Measurements from ENCODE around the gene HSD17B12. TPM values are rescaled to one million over a fixed set of nuclear protein-coding genes. Genes with fewer than 3 reads are reported as not detected.

Gene HSD17B12
- total RNA-seq, 2 experiments from 2014 or later: 45.3 to 48.4 TPM

- Mint-ChIP-seq H3K36me3 (ENCODE audit: low read depth) (peaks cover 35% of the 10 kb centered on the region), H3K4me1 (ENCODE audit: low read depth) (peaks cover 22% of the 10 kb centered on the region)
These were observed 8.6 kb downstream of the HSD17B12 start for GRCh38 chr11:43689167-43689566.

GRCh38 chr11:43690929-43691725 is 10.6 kb downstream of the HSD17B12 start:
- Mint-ChIP-seq H3K9me3 (ENCODE audit: insufficient read depth) (no peaks in the 10 kb centered on the region), H3K27me3 (ENCODE audit: low read depth) (no peaks in the 10 kb centered on the region), H3K4me3 (no peak overlapping the region), H3K27ac (peak overlapping the region; percentile 3), H3K4me1 (ENCODE audit: low read depth) (peaks cover 10% of the 10 kb centered on the region), H3K36me3 (ENCODE audit: low read depth) (peaks cover 26% of the 10 kb centered on the region)
- ATAC-seq (no peak), DNase-seq (no peak)
- POLR2A ChIA-PET: interaction anchor here (1.0 kb wide), 1 partner anchor 10 kb away, joined by 3 read pairs; the partner anchor contains the start of gene HSD17B12
- CTCF ChIA-PET: no interaction called here

More at GRCh38 chr11:43689167-43689566, 8.6 kb downstream of the HSD17B12 start:
- Mint-ChIP-seq H3K9me3 (ENCODE audit: insufficient read depth) (no peaks in the 10 kb centered on the region), H3K27ac (no peak overlapping the region), H3K27me3 (ENCODE audit: low read depth) (no peaks in the 10 kb centered on the region), H3K4me3 (no peak overlapping the region)
- CTCF ChIA-PET: no interaction called here
- DNase-seq: no peak
- POLR2A ChIA-PET: interaction anchor here (1.5 kb wide), 1 partner anchor 9 kb away, joined by 7 read pairs; the partner anchor contains the start of gene HSD17B12
- no peak for ATAC-seq

- Mint-ChIP-seq H3K9me3 (ENCODE audit: insufficient read depth) (no peaks in the 10 kb centered on the region), H3K27ac (no peak overlapping the region), H3K36me3 (ENCODE audit: low read depth) (peaks cover 24% of the 10 kb centered on the region), H3K4me1 (ENCODE audit: low read depth) (peaks cover 10% of the 10 kb centered on the region), H3K4me3 (no peak overlapping the region), H3K27me3 (ENCODE audit: low read depth) (no peaks in the 10 kb centered on the region)
- ATAC-seq (no peak), DNase-seq (no peak)
- POLR2A ChIA-PET: no interaction called here
- CTCF ChIA-PET: no interaction called here
These were observed 11.3 kb downstream of the HSD17B12 start for GRCh38 chr11:43691806-43692205.

GRCh38 chr11:43693069-43693468 is 12.5 kb downstream of the HSD17B12 start:
- POLR2A ChIA-PET: no interaction called here
- no peaks in the 10 kb centered on the region for H3K27me3 Mint-ChIP-seq (ENCODE audit: low read depth)
- CTCF ChIA-PET: no interaction called here
- ATAC-seq (no peak), DNase-seq (no peak)
- no peaks in the 10 kb centered on the region for H3K9me3 Mint-ChIP-seq (ENCODE audit: insufficient read depth)
- H3K36me3 Mint-ChIP-seq (ENCODE audit: low read depth): peaks cover 20% of the 10 kb centered on the region
- H3K27ac Mint-ChIP-seq: no peak overlapping the region
- H3K4me3 Mint-ChIP-seq: no peak overlapping the region
- peaks cover 7% of the 10 kb centered on the region for H3K4me1 Mint-ChIP-seq (ENCODE audit: low read depth)

GRCh38 chr11:43693731-43694130 is 13.2 kb downstream of the HSD17B12 start:
- H3K36me3 Mint-ChIP-seq (ENCODE audit: low read depth): peaks cover 20% of the 10 kb centered on the region
- no peaks in the 10 kb centered on the region for H3K9me3 Mint-ChIP-seq (ENCODE audit: insufficient read depth)
- POLR2A ChIA-PET: no interaction called here
- ATAC-seq (no peak), DNase-seq (no peak)
- no peaks in the 10 kb centered on the region for H3K27me3 Mint-ChIP-seq (ENCODE audit: low read depth)
- CTCF ChIA-PET: interaction anchor here (1.3 kb wide), 1 partner anchor 8 kb away, joined by 3 read pairs; no protein-coding TSS in a partner anchor
- no peak overlapping the region for H3K4me3 Mint-ChIP-seq
- H3K27ac Mint-ChIP-seq: no peak overlapping the region
- H3K4me1 Mint-ChIP-seq (ENCODE audit: low read depth): peaks cover 7% of the 10 kb centered on the region

GRCh38 chr11:43694477-43694876 is 13.9 kb downstream of the HSD17B12 start:
- no peaks in the 10 kb centered on the region for H3K9me3 Mint-ChIP-seq (ENCODE audit: insufficient read depth)
- H3K4me1 Mint-ChIP-seq (ENCODE audit: low read depth): peaks cover 7% of the 10 kb centered on the region
- no peaks in the 10 kb centered on the region for H3K27me3 Mint-ChIP-seq (ENCODE audit: low read depth)
- ChIA-PET POLR2A (no interaction called here), CTCF (interaction anchor here (1.3 kb wide), 1 partner anchor 9 kb away, joined by 3 read pairs; no protein-coding TSS in a partner anchor)
- no peak overlapping the region for H3K27ac Mint-ChIP-seq
- DNase-seq (no peak), ATAC-seq (no peak)
- H3K4me3 Mint-ChIP-seq: no peak overlapping the region
- peaks cover 20% of the 10 kb centered on the region for H3K36me3 Mint-ChIP-seq (ENCODE audit: low read depth)

GRCh38 chr11:43697679-43698078 is 17.1 kb downstream of the HSD17B12 start:
- Mint-ChIP-seq H3K9me3 (ENCODE audit: insufficient read depth) (peaks cover 19% of the 10 kb centered on the region), H3K27ac (no peak overlapping the region), H3K36me3 (ENCODE audit: low read depth) (peaks cover 24% of the 10 kb centered on the region), H3K27me3 (ENCODE audit: low read depth) (no peaks in the 10 kb centered on the region), H3K4me1 (ENCODE audit: low read depth) (no peaks in the 10 kb centered on the region), H3K4me3 (no peak overlapping the region)
- DNase-seq (no peak), ATAC-seq (no peak)
- POLR2A ChIA-PET: no interaction called here
- CTCF ChIA-PET: no interaction called here

GRCh38 chr11:43699870-43700269 is 19.3 kb downstream of the HSD17B12 start:
- no peak overlapping the region for H3K4me3 Mint-ChIP-seq
- H3K4me1 Mint-ChIP-seq (ENCODE audit: low read depth): no peaks in the 10 kb centered on the region
- CTCF ChIA-PET: interaction anchor here (1.0 to 1.2 kb wide), 2 partner anchors 9 to 190 kb away, joined by 3 read pairs; no protein-coding TSS in a partner anchor
- ATAC-seq: no peak
- no peaks in the 10 kb centered on the region for H3K27me3 Mint-ChIP-seq (ENCODE audit: low read depth)
- POLR2A ChIA-PET: no interaction called here
- peaks cover 25% of the 10 kb centered on the region for H3K36me3 Mint-ChIP-seq (ENCODE audit: low read depth)
- H3K27ac Mint-ChIP-seq: no peak overlapping the region
- no peak for DNase-seq
- peaks cover 19% of the 10 kb centered on the region for H3K9me3 Mint-ChIP-seq (ENCODE audit: insufficient read depth)

- ChIA-PET CTCF (interaction anchor here (0.6 kb wide), 1 partner anchor 207 kb away, joined by 5 read pairs; no protein-coding TSS in a partner anchor), POLR2A (no interaction called here)
- H3K4me3 Mint-ChIP-seq: no peak overlapping the region
- no peaks in the 10 kb centered on the region for H3K4me1 Mint-ChIP-seq (ENCODE audit: low read depth)
- ATAC-seq (no peak), DNase-seq (no peak)
- peaks cover 16% of the 10 kb centered on the region for H3K36me3 Mint-ChIP-seq (ENCODE audit: low read depth)
- H3K9me3 Mint-ChIP-seq (ENCODE audit: insufficient read depth): peaks cover 6% of the 10 kb centered on the region
- H3K27ac Mint-ChIP-seq: no peak overlapping the region
- H3K27me3 Mint-ChIP-seq (ENCODE audit: low read depth): no peaks in the 10 kb centered on the region
These were observed 26.1 kb downstream of the HSD17B12 start for GRCh38 chr11:43706631-43707030.

- Mint-ChIP-seq H3K4me3 (no peak overlapping the region), H3K27ac (no peak overlapping the region), H3K27me3 (ENCODE audit: low read depth) (no peaks in the 10 kb centered on the region), H3K4me1 (ENCODE audit: low read depth) (no peaks in the 10 kb centered on the region), H3K36me3 (ENCODE audit: low read depth) (peaks cover 16% of the 10 kb centered on the region), H3K9me3 (ENCODE audit: insufficient read depth) (peaks cover 6% of the 10 kb centered on the region)
- ChIA-PET CTCF (interaction anchor here (0.9 to 1.0 kb wide), 2 partner anchors 10 to 13 kb away, joined by 3 read pairs; no protein-coding TSS in a partner anchor), POLR2A (no interaction called here)
- ATAC-seq: no peak
- DNase-seq: no peak
These were observed 28.2 kb downstream of the HSD17B12 start for GRCh38 chr11:43708776-43709175.

- Mint-ChIP-seq H3K4me1 (ENCODE audit: low read depth) (no peaks in the 10 kb centered on the region), H3K4me3 (no peak overlapping the region), H3K27ac (no peak overlapping the region), H3K36me3 (ENCODE audit: low read depth) (peaks cover 14% of the 10 kb centered on the region), H3K27me3 (ENCODE audit: low read depth) (no peaks in the 10 kb centered on the region), H3K9me3 (ENCODE audit: insufficient read depth) (peaks cover 6% of the 10 kb centered on the region)
- ChIA-PET POLR2A (no interaction called here), CTCF (no interaction called here)
- no peak for ATAC-seq
- DNase-seq: no peak
These were observed 29.2 kb downstream of the HSD17B12 start for GRCh38 chr11:43709689-43710088.

- CTCF ChIA-PET: interaction anchor here (1.0 kb wide), 1 partner anchor 113 kb away, joined by 3 read pairs; no protein-coding TSS in a partner anchor
- Mint-ChIP-seq H3K9me3 (ENCODE audit: insufficient read depth) (peaks cover 6% of the 10 kb centered on the region), H3K27me3 (ENCODE audit: low read depth) (no peaks in the 10 kb centered on the region), H3K36me3 (ENCODE audit: low read depth) (peaks cover 18% of the 10 kb centered on the region), H3K4me3 (no peak overlapping the region), H3K4me1 (ENCODE audit: low read depth) (no peaks in the 10 kb centered on the region), H3K27ac (no peak overlapping the region)
- POLR2A ChIA-PET: no interaction called here
- DNase-seq (no peak), ATAC-seq (no peak)
These were observed 32.1 kb downstream of the HSD17B12 start for GRCh38 chr11:43712676-43713075.
